HFF-Myc (cell line): Measurements from ENCODE around the gene TARDBP.
"Not testable (repeated sequence)": the region's sequence is repeated elsewhere in the genome, so short reads cannot be mapped to it uniquely, and the experiment has no call there.

Source experiments
- DNase-seq: peaks from one replicate; pipeline ENCODE4 v3.0.0-alpha.2; 2011; ENCODE audit warnings: low read depth; ENCODE audit errors: extremely low read depth
- H3K4me3 ChIP-seq: replicated peaks from 2 replicates; pipeline ENCODE4 v1.5.1; 2011; ENCODE audit warnings: low read depth, mild to moderate bottlenecking, control low read depth, low read length
- CTCF ChIP-seq: IDR thresholded peaks from 2 replicates; pipeline ENCODE4 v1.5.1; 2012; ENCODE audit warnings: mild to moderate bottlenecking, low read depth, low read length, control low read depth; ENCODE audit errors: missing control alignments

The TARDBP gene

GRCh38 chr1:11046625-11047365, 34.3 kb downstream of the TARDBP start, which contains the start of gene MASP2:
MASP2 (minus strand) TSS chr1:11047239; CDS start chr1:11047207, 32 bp downstream.
- no peak for TF ChIP-seq CTCF
- no peak for DNase-seq
- H3K4me3 ChIP-seq, result no peak within 1 kb of the TSS

GRCh38 chr1:11051121-11051520, 38.7 kb downstream of the TARDBP start:
- not testable (repeated sequence) for H3K4me3 ChIP-seq, DNase-seq

GRCh38 chr1:11051781-11052511, 39.5 kb downstream of the TARDBP start:
- DNase-seq, result no peak
- no peak overlapping the region for H3K4me3 ChIP-seq
- TF ChIP-seq CTCF, result no peak

GRCh38 chr1:11052839-11053757, 40.6 kb downstream of the TARDBP start:
- DNase-seq, result no peak
- TF ChIP-seq CTCF, result no peak
- H3K4me3 ChIP-seq, result no peak overlapping the region

- TF ChIP-seq CTCF, result no peak
- H3K4me3 ChIP-seq, result no peak overlapping the region
- DNase-seq, result no peak
These were observed 41.3 kb downstream of the TARDBP start for GRCh38 chr1:11053758-11054137.

GRCh38 chr1:11054181-11054580, 41.7 kb downstream of the TARDBP start:
- no peak overlapping the region for H3K4me3 ChIP-seq
- TF ChIP-seq CTCF, result no peak
- DNase-seq, result no peak
